Neural progenitor cell (in vitro differentiated cells): ENCODE data around the gene PDCD1. TPM values are rescaled to one million over a fixed set of nuclear protein-coding genes. Genes with fewer than 3 reads are reported as not detected.
"Not testable (repeated sequence)": the region's sequence is repeated elsewhere in the genome, so short reads cannot be mapped to it uniquely, and the experiment has no call there.

ENCODE experiments used
- DNase-seq: peaks from one replicate; pipeline ENCODE4 v3.0.0-alpha.2; 2016; ENCODE audit warnings: low spot score
- H2AFZ ChIP-seq: fragments of 200-600 bp; sonication (generic); replicated peaks from 2 replicates; pipeline ENCODE4 v1.6.1; 2016; ENCODE audit warnings: antibody characterized with exemption
- H3F3A ChIP-seq: fragments of 200-600 bp; sonication (generic); 2 replicates; pipeline ENCODE4 v1.6.1; 2016; ENCODE audit warnings: antibody characterized with exemption, low read depth
- H3K27ac ChIP-seq: fragments of 200-600 bp; sonication (generic); 2 replicates; pipeline ENCODE4 v1.5.1; 2016; ENCODE audit warnings: mild to moderate bottlenecking
- H3K27me3 ChIP-seq: fragments of 200-600 bp; sonication (generic); 2 replicates; pipeline ENCODE4 v1.6.1; 2016; ENCODE audit warnings: mild to moderate bottlenecking, moderate library complexity
- H3K36me3 ChIP-seq: fragments of 200-600 bp; sonication (generic); 2 replicates; pipeline ENCODE4 v1.5.1; 2016
- H3K4me1 ChIP-seq: fragments of 200-600 bp; sonication (generic); 2 replicates; pipeline ENCODE4 v1.6.1; 2016; ENCODE audit warnings: mixed run types
- H3K4me2 ChIP-seq: fragments of 200-600 bp; sonication (generic); 2 replicates; pipeline ENCODE4 v1.6.1; 2016
- H3K4me3 ChIP-seq: fragments of 200-600 bp; sonication (generic); 2 replicates; pipeline ENCODE4 v1.5.1; 2016
- H3K79me2 ChIP-seq: fragments of 200-600 bp; sonication (generic); 2 replicates; pipeline ENCODE4 v1.6.1; 2016; ENCODE audit warnings: low read depth
- H3K9ac ChIP-seq: fragments of 200-600 bp; sonication (generic); 2 replicates; pipeline ENCODE4 v1.6.1; 2016
- H3K9me3 ChIP-seq: fragments of 200-600 bp; sonication (generic); 2 replicates; pipeline ENCODE4 v1.5.1; 2016; ENCODE audit warnings: low read depth
- H4K20me1 ChIP-seq: fragments of 200-600 bp; sonication (generic); 2 replicates; pipeline ENCODE4 v1.6.1; 2016; ENCODE audit warnings: low read depth
- H3K27ac Mint-ChIP-seq: 3 replicates; pipeline ENCODE4 v1.8.0; 2021; ENCODE audit warnings: mixed read lengths
- H3K27me3 Mint-ChIP-seq: 2 replicates; pipeline ENCODE4 v1.8.0; 2022; ENCODE audit warnings: low read depth, mild to moderate bottlenecking, inconsistent platforms, moderate library complexity, mixed read lengths; ENCODE audit not compliant: insufficient read depth
- H3K36me3 Mint-ChIP-seq: 3 replicates; pipeline ENCODE4 v1.8.0; 2021; ENCODE audit warnings: mixed read lengths
- H3K4me1 Mint-ChIP-seq: 3 replicates; pipeline ENCODE4 v1.8.0; 2021; ENCODE audit warnings: mixed read lengths
- H3K4me3 Mint-ChIP-seq: 3 replicates; pipeline ENCODE4 v1.8.0; 2021; ENCODE audit warnings: mild to moderate bottlenecking, moderate library complexity, mixed read lengths
- H3K9me3 Mint-ChIP-seq: 3 replicates; pipeline ENCODE4 v1.8.0; 2020; ENCODE audit warnings: mixed read lengths
- EZH2 ChIP-seq: fragments of 200-600 bp; sonication (generic); IDR thresholded peaks from 2 replicates; pipeline ENCODE4 v1.6.1; 2017; ENCODE audit warnings: antibody characterized with exemption, mild to moderate bottlenecking, moderate library complexity
- EZH2phosphoT487 ChIP-seq: fragments of 200-600 bp; sonication (generic); IDR thresholded peaks from 2 replicates; pipeline ENCODE4 v1.6.1; 2017; ENCODE audit warnings: antibody characterized with exemption
- total RNA-seq: library from RNA; depleted of rRNA; stranded (reverse); fragments of >200 nt; gene quantifications from 2 replicates; pipeline ENCODE4 v1.2.3, GENCODE V29; 2015; ENCODE audit warnings: low replicate concordance
- TF ChIP-seq, protein P1 (sequence below): fragments of 200-600 bp; sonication (generic); IDR thresholded peaks from 2 replicates; pipeline ENCODE4 v1.5.1; 2017; ENCODE audit warnings: antibody characterized with exemption, mild to moderate bottlenecking

The PDCD1 gene
- total RNA-seq, 1 donor from 2014 or later = not detected

DNA sequence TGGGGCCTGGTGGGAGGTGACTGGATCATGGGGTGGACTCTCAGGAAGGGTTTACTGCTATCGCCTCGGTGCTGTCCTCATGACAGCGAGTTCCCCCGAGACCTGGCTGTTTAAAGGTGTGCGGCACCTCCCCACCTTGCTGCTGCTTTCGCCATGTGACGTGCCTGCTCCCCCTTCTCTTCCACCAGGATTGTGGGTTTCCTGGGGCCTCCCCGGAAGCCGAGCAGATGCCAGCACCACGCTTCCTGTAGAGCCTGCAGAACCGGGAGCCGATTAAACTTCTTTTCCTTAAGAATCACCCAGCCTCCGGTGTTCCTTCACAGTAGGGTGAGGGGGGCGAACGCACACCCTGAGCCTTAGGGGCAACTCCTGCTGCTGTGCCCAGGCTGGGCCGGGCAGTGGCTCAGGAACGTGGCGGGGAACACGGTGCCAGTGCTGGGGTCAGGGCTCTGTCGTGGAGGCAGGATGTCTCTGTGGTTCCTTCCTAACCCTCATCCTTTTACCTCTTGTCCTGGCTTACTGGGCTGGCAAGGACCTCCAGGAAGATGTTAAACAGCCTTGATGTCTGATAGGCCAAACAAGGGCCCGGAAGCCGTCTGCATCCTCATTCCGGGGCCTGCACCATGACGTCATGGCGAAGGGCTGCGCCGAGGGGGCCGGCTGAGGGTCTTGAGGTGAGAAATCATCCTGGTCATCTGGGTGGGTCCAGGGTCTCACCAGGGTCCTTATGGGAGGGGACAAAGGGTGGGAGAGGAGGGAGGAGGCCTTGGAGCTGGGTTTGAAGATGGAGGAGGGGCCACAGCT lies 37.0 kb downstream of the PDCD1 start:
- no peak overlapping the region for H3K4me2 ChIP-seq
- TF ChIP-seq EZH2 (no peak), EZH2phosphoT487 (no peak)
- TF ChIP-seq, protein P1, sequence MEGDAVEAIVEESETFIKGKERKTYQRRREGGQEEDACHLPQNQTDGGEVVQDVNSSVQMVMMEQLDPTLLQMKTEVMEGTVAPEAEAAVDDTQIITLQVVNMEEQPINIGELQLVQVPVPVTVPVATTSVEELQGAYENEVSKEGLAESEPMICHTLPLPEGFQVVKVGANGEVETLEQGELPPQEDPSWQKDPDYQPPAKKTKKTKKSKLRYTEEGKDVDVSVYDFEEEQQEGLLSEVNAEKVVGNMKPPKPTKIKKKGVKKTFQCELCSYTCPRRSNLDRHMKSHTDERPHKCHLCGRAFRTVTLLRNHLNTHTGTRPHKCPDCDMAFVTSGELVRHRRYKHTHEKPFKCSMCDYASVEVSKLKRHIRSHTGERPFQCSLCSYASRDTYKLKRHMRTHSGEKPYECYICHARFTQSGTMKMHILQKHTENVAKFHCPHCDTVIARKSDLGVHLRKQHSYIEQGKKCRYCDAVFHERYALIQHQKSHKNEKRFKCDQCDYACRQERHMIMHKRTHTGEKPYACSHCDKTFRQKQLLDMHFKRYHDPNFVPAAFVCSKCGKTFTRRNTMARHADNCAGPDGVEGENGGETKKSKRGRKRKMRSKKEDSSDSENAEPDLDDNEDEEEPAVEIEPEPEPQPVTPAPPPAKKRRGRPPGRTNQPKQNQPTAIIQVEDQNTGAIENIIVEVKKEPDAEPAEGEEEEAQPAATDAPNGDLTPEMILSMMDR = no peak
- no peaks in the 10 kb centered on the region for H3K4me1 ChIP-seq
- no peak overlapping the region for H2AFZ ChIP-seq
- no peak overlapping the region for H3K4me3 ChIP-seq
- peaks cover 20% of the 10 kb centered on the region for H3F3A ChIP-seq
- no peak overlapping the region for H3K9ac ChIP-seq
- H3K36me3 Mint-ChIP-seq = peaks cover 10% of the 10 kb centered on the region
- no peak overlapping the region for H3K27ac Mint-ChIP-seq
- no peak for DNase-seq
- H3K27ac ChIP-seq = no peak overlapping the region
- H3K36me3 ChIP-seq = no peaks in the 10 kb centered on the region
- H3K4me3 Mint-ChIP-seq = no peak overlapping the region
- H3K27me3 ChIP-seq = no peaks in the 10 kb centered on the region
- H3K4me1 Mint-ChIP-seq = peaks cover 9% of the 10 kb centered on the region
- H3K79me2 ChIP-seq = no peaks in the 10 kb centered on the region
- H3K27me3 Mint-ChIP-seq = peaks cover 11% of the 10 kb centered on the region
- peaks cover 23% of the 10 kb centered on the region for H3K9me3 Mint-ChIP-seq
- H3K9me3 ChIP-seq = no peaks in the 10 kb centered on the region
- no peaks in the 10 kb centered on the region for H4K20me1 ChIP-seq

DNA sequence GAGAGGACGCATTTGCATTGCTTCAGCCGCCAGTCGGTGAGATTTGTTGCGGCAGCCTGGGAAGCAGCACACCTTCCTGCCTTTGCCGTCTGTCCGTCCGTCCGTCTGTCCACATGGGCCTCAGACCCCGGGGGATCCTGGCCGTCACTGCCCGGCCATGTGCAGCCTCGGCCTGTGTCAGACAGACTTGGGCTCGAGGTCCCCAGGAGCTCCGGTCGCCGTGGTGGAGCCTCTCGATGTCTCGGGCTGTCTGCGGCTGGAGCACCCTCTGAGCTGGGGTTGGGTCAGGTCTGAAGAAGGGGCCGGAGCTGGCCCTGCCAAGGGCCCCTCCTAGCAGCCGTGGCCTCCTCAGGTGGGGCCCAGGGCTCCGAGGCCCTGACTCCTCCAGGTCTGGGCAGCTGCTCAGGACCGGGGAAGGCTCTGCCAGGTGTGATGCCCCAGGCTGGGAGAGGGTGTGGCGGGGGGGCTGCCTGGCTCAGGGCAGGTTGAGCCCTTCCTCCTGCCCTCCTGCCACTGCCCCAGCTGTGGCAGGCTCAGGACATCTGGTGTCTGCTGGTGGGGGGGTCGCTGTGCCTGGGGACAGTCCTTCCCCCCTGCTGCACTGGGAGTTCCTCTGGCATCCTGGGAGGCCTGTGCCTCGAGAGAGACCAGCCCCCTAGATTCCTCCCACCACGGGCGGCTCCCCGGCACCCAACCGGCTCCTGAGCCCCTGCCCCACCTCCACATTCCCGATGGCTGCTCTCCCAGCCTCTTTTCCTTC lies 37.9 kb downstream of the PDCD1 start:
- Histone ChIP-seq H3K27ac (no peak overlapping the region), H2AFZ (no peak overlapping the region), H3K9ac (no peak overlapping the region), H3K36me3 (no peaks in the 10 kb centered on the region), H4K20me1 (no peaks in the 10 kb centered on the region), H3K27me3 (no peaks in the 10 kb centered on the region), H3K4me3 (no peak overlapping the region), H3K79me2 (no peaks in the 10 kb centered on the region), H3K4me2 (no peak overlapping the region), H3K9me3 (no peaks in the 10 kb centered on the region), H3K4me1 (no peaks in the 10 kb centered on the region), H3F3A (peaks cover 20% of the 10 kb centered on the region)
- Mint-ChIP-seq H3K36me3 (peaks cover 10% of the 10 kb centered on the region), H3K4me1 (peaks cover 9% of the 10 kb centered on the region), H3K4me3 (no peak overlapping the region), H3K27ac (no peak overlapping the region), H3K27me3 (peaks cover 11% of the 10 kb centered on the region), H3K9me3 (peaks cover 20% of the 10 kb centered on the region)
- no peak for TF ChIP-seq EZH2
- TF ChIP-seq, protein P1 = no peak
- no peak for TF ChIP-seq EZH2phosphoT487
- DNase-seq = no peak

DNA sequence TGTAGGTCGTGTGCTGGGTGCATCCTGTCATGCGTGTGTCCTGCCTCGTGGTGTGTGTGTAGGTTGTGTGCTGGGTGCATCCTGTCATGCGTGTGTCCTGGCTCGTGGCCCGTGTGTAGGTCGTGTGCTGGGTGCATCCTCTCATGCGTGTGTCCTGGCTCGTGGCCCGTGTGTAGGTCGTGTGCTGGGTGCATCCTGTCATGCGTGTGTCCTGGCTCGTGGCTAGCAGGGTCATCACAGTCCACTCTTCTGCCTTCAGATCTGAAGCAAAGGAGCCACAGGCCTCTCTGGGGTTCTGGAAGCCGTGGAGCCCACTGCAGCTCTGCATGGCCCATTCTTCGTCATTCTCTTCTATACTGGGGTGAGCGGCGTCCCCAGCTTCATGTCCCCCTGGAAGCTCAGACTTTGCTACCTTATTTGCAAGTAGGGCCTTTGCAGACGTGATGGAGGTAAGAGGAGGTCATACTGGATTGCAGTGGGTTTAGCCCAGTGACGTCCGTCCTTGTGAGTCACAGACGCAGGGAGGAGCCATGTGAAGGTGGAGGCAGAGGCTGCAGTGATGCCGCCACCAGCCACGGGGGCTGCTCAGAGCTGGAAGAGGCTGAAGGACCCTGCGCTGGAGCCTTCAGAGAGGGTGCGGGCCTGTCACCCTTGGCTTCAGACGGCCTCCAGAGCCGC lies 38.6 kb downstream of the PDCD1 start:
- H3K27ac Mint-ChIP-seq, H3K9ac ChIP-seq, H2AFZ ChIP-seq, H3K36me3 Mint-ChIP-seq, H3K4me3 Mint-ChIP-seq, H3K9me3 ChIP-seq, H3K4me3 ChIP-seq, H3K27me3 ChIP-seq, H3K4me1 ChIP-seq, H3K79me2 ChIP-seq, H4K20me1 ChIP-seq, H3K4me2 ChIP-seq, H3K27ac ChIP-seq, H3K36me3 ChIP-seq, DNase-seq: not testable (repeated sequence)
- Mint-ChIP-seq H3K9me3 (peaks cover 20% of the 10 kb centered on the region), H3K27me3 (peaks cover 11% of the 10 kb centered on the region), H3K4me1 (peaks cover 12% of the 10 kb centered on the region)
- H3F3A ChIP-seq = peaks cover 20% of the 10 kb centered on the region
